Myocyte (in vitro differentiated cells): ENCODE results near the gene SGMS2. TPM values are rescaled to one million over a fixed set of nuclear protein-coding genes. Genes with fewer than 3 reads are reported as not detected.
"Not testable (repeated sequence)": the region's sequence is repeated elsewhere in the genome, so short reads cannot be mapped to it uniquely, and the experiment has no call there.

Source experiments
- DNase-seq: peaks from one replicate; pipeline ENCODE4 v3.0.0-alpha.2; 2012; ENCODE audit warnings: low read depth
- total RNA-seq: library from RNA; depleted of rRNA; stranded (reverse); fragments of >200 nt; gene quantifications from 2 replicates; pipeline ENCODE4 v1.2.3, GENCODE V29; 2014

The SGMS2 gene
- total RNA-seq, 1 donor from 2014 or later: 76.4 TPM

- peak; percentile 63 for DNase-seq
These were observed 39.2 kb downstream of the SGMS2 start for GRCh38 chr4:107863850-107864371.

DNA sequence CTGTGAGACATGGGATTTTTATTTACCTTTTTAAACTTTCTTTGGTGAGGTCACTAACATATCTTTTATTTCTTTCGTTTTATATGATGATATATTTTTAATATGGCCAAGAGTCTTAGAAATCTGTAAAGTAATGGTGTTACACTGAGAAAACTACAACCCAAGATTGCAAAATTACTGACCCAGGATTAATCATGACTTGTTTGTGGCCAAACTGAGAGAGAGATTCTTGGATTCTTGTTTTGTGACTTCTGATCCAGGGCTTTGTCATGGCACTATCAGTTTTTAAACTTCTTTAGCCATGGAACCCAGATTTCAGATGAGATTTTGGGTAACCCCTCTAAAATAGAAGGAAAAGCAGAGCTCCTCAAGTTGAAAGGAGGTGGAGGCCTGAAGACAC lies 42.0 kb downstream of the SGMS2 start:
- DNase-seq: no peak

DNA sequence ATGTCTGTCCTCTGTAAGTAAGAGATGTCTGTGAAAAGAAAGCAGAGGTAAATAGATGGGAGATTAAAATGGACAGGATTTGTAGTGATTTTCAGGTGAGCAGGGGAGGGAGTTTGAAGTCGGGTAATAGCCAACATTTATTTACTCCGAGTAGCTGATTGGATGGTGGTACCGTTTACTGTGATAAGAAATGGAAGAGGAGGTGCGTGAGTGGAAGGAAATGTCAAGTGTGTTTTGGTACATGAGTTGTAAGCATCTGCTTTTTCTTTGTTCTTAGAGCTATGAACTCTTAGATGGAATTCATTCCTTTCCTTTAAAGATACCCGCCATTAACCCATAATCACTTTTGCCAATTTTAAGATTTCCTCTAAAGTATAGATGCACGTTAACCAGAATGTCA lies 45.5 kb downstream of the SGMS2 start:
- no peak for DNase-seq

DNA sequence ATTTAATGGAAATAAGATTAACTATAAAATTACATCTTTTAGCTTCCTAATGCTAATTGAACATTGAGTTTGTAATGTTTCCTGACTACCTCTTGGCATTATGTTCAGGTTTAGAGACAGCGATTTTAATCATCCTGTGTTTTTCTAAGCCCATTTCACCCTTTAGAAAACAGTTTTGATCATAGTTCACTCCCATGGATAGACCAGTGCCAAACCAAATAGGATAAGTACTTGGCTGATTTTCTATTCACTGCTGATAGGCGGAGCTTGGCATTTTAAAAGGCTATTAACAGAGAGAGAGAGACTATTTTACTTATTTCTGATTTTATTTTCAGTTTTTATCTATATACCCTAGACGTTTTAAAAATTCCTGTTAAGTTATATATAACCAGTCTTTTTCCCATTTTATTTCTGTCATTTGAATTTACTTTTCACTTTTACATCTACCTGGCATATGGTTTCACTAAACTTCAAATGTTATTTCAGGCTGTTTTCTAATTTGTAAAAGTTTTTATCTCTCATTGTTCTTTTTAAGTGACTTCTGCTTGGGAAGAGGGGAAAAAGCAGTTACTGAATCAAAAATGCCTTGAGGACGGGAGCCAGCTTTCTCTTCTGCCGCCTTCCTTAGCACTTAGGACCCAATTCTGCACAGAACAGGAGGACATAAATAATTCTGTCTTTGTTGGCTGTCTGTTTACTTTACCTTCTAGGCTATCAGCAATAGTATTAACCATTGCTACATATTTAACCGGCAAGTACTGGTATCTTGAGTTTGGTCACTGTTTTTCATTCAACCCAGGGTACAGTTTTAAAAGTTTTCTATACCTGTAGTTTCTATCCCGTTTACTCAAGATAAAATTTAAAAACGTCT lies 46.4 kb downstream of the SGMS2 start:
- no peak for DNase-seq

GRCh38 chr4:107874024-107874423 lies 49.3 kb downstream of the SGMS2 start:
- DNase-seq: no peak

- no peak for DNase-seq
These were observed 51.4 kb downstream of the SGMS2 start for GRCh38 chr4:107876099-107876498.

- no peak for DNase-seq
These were observed 52.6 kb downstream of the SGMS2 start for GRCh38 chr4:107877361-107877760.

DNA sequence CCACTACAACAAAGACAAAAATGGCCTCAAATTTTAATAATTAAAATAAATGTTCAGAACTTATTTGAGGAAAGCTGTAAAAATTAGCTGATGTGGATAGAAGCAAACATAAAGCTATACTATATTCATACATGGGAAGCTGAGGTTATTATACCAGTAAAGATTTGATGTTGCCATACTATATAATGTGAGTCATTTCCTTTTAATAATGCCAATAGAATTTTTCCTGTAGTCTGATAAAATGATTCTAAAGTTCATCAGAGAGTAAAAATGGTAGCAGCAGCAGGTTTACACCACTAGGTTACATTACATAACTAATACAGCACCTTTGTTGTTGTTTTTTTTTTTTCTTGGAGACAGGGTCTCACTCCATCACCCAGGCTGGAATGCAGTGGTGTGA lies 61.1 kb downstream of the SGMS2 start:
- no peak for DNase-seq

DNA sequence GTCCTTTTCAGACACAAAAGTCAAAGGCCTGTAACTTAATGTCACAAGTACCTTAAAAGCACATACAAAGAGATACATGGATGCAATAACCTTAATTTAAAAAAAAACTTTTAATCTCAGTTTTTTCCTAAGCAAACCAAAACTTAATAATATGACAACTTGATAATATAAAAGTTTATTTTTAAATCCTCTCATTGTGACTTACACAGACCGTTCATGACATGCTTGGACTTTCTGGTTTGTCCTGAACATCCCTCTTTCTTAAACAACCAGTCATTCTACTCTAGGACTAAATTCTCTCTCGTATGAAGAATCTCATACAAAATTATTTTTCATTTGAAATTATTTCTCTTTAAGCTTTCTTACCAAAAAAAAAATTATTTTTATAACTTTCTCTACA lies 63.5 kb downstream of the SGMS2 start:
- DNase-seq: no peak

DNA sequence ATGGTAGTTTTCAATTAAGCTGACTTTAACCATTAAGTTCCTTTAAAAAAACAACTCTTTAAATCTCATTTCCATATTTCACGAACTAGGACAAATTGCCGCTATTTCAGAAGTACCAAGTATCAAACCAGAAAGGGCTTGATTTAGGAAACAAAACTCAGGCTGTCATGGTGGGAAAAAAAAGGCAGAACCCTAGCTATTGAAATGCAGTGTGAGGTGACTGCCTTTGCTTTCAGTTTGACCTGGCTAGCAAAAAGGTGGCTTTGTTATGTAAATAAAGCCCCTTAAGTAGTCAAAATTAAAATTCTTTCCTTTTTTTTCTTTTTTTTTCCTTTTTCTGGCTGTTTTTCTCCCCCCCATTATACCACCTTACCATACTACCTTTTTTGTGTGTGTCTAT lies 66.0 kb downstream of the SGMS2 start:
- DNase-seq: no peak

- DNase-seq: no peak
These were observed 66.6 kb downstream of the SGMS2 start for GRCh38 chr4:107891299-107891698.

DNA sequence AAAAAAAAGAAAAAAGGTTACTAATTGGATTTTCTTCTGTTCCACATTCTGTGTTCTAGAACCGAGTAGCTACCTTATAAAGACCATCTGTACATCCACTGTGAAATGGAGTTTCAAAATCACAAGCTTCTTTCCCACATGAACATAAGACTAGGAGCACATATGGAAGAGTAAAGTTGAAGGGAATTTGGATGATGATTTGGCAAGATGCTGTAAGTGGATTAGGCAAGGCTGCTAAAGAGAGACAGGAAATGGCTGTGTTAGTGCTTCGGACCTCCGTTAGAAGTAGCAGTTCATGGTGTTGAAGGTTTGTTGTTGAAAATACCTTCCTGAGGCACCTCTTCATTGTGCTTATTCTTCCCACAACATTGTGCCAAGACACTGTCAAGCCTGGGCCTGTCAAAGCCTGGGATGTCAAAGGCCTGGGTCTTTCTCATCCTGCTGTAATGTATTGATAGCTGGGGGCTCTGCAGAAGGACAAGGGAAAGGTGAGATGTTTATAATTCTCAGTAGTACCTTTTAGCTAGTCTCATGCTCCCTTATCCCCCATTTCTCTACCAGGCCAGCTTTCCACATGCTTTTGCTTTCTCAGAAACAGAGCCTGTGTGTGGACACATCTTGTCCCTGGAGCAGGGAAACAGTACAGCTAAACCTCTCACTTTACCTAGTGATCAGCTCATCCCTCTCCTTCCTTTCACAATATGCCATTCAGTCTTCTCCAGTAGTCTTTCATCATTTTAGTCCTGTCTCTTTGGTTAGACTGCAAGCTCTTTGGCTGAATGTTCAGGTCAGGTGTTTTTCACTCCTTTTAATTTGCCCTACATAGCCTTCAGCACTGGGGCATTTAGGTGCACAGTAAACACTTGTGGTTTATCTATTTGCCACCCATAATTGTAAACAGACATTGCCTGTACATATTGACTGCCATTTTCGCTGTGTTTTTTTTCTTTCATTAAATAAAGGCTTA lies 68.7 kb downstream of the SGMS2 start:
- DNase-seq: no peak

GRCh38 chr4:107894138-107894603 lies 69.4 kb downstream of the SGMS2 start:
- DNase-seq: peak; percentile 32

- peak; percentile 88 for DNase-seq
These were observed 71.5 kb downstream of the SGMS2 start for GRCh38 chr4:107896158-107896645.

GRCh38 chr4:107896646-107897045 lies 71.9 kb downstream of the SGMS2 start:
- no peak for DNase-seq

GRCh38 chr4:107897823-107898222 lies 73.1 kb downstream of the SGMS2 start:
- DNase-seq: no peak

DNA sequence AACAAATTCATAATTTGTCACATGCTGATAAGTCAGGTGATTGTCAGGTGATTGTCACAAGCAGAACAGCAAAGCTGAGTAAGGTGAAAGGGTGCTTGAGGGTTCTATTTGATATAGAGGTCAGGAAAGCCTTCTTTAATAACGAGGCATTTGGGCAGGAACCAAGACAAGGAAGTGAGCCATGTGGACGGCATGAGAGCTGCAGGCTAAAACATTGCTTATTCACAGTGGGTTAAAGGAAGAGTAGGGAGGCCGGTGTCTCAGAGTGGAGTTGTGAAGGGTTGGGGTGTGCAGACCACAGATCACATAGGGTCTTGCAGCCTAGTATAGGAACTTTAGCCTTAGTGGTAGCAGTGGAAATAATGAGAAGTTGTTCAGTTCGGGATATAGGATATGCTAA lies 75.3 kb downstream of the SGMS2 start:
- no peak for DNase-seq

- DNase-seq: no peak
These were observed 75.8 kb downstream of the SGMS2 start for GRCh38 chr4:107900508-107900907.

DNA sequence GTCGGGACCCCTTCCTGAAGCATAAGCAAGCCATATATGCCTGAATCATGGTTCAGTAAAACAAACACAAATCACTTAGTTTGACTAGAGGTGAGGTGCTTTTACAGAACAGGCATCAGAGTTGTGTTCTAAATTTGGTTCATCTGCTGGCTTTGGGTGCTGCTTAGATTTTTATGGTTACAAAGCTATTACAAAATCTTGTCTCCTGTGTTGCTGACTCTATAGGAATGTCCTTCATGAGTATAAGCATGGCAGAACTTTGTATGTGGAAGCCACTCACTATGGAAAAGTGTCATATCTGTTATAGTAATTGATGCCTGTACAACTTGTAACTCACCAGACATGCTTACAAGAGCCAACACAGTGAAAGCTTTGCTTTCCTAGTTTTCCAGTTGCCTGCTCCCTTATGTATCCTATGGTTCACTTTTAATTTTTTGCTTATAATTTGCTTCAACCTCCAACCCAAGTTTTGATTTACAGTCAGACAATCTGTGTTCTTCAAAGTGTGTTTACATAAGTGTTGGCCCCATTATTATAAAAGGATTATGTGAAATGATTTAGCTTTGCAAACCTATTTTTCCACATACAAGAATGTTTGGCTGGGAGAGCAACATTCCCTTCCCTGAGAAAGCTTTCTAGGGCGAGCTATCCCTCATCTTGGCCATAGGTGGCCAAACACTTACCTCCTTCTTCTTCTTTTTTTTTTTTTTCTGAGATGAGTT lies 76.6 kb downstream of the SGMS2 start:
- no peak for DNase-seq

- no peak for DNase-seq
These were observed 78.0 kb downstream of the SGMS2 start for GRCh38 chr4:107902715-107903114.

- DNase-seq: not testable (repeated sequence)
These were observed 80.3 kb downstream of the SGMS2 start for GRCh38 chr4:107905082-107905481.
